Progenitor cell of endocrine pancreas (in vitro differentiated cells): ENCODE data around the gene PCID2. TPM values are rescaled to one million over a fixed set of nuclear protein-coding genes. Genes with fewer than 3 reads are reported as not detected.
"Not testable (repeated sequence)": the region's sequence is repeated elsewhere in the genome, so short reads cannot be mapped to it uniquely, and the experiment has no call there.

Experiments
- DNase-seq: peaks from one replicate; pipeline ENCODE4 v3.0.0; 2021; ENCODE audit warnings: low spot score; ENCODE audit not compliant: unreplicated experiment
- H3K27ac Mint-ChIP-seq: 2 replicates; pipeline ENCODE4 v1.8.0; 2021; ENCODE audit warnings: mild to moderate bottlenecking, moderate library complexity, mixed read lengths
- H3K27me3 Mint-ChIP-seq: 2 replicates; pipeline ENCODE4 v1.8.0; 2021; ENCODE audit warnings: mixed read lengths
- H3K36me3 Mint-ChIP-seq: 2 replicates; pipeline ENCODE4 v1.8.0; 2022; ENCODE audit warnings: mixed read lengths; ENCODE audit not compliant: insufficient read depth
- H3K4me1 Mint-ChIP-seq: 2 replicates; pipeline ENCODE4 v1.8.0; 2021; ENCODE audit warnings: low read depth, mixed read lengths
- H3K4me3 Mint-ChIP-seq: 2 replicates; pipeline ENCODE4 v1.8.0; 2021; ENCODE audit warnings: low read depth, mild to moderate bottlenecking, moderate library complexity, mixed read lengths
- H3K9me3 Mint-ChIP-seq: 2 replicates; pipeline ENCODE4 v1.8.0; 2021; ENCODE audit warnings: low read depth, mixed read lengths
- CTCF ChIP-seq: fragments of 200-600 bp; sonication (generic); IDR thresholded peaks from one replicate; pipeline ENCODE4 v1.5.0; 2021; ENCODE audit warnings: antibody characterized with exemption, mild to moderate bottlenecking; ENCODE audit not compliant: unreplicated experiment
- total RNA-seq: library from RNA; stranded (reverse); gene quantifications from 2 replicates; pipeline ENCODE4 v1.2.1, GENCODE V29; 2021

Gene PCID2
- total RNA-seq, 1 donor from 2014 or later, result 58.7 TPM

GRCh38 chr13:113164492-113164891 is 44.0 kb downstream of the PCID2 start:
- Mint-ChIP-seq H3K4me1 (peaks cover 6% of the 10 kb centered on the region), H3K9me3 (no peaks in the 10 kb centered on the region), H3K27me3 (peaks cover 27% of the 10 kb centered on the region), H3K27ac (no peak overlapping the region), H3K36me3 (peaks cover 17% of the 10 kb centered on the region), H3K4me3 (no peak overlapping the region)
- TF ChIP-seq CTCF, result no peak
- DNase-seq, result no peak

GRCh38 chr13:113162783-113163685 is 45.4 kb downstream of the PCID2 start:
- Mint-ChIP-seq H3K4me3 (no peak overlapping the region), H3K27me3 (peaks cover 27% of the 10 kb centered on the region), H3K36me3 (peaks cover 13% of the 10 kb centered on the region), H3K27ac (no peak overlapping the region), H3K9me3 (no peaks in the 10 kb centered on the region), H3K4me1 (peaks cover 10% of the 10 kb centered on the region)
- no peak for DNase-seq
- TF ChIP-seq CTCF, result no peak

- H3K4me1 Mint-ChIP-seq, result peaks cover 10% of the 10 kb centered on the region
- H3K36me3 Mint-ChIP-seq, H3K4me3 Mint-ChIP-seq, H3K27ac Mint-ChIP-seq, H3K9me3 Mint-ChIP-seq, DNase-seq: not testable (repeated sequence)
- H3K27me3 Mint-ChIP-seq, result peaks cover 33% of the 10 kb centered on the region
Observed at GRCh38 chr13:113161975-113162374, 46.5 kb downstream of the PCID2 start.

GRCh38 chr13:113161433-113161832 is 47.0 kb downstream of the PCID2 start:
- H3K4me3 Mint-ChIP-seq, result no peak overlapping the region
- no peak for DNase-seq
- no peak overlapping the region for H3K27ac Mint-ChIP-seq

GRCh38 chr13:113160983-113161382 is 47.5 kb downstream of the PCID2 start:
- TF ChIP-seq CTCF, result no peak
- Mint-ChIP-seq H3K36me3 (peaks cover 2% of the 10 kb centered on the region), H3K4me1 (peaks cover 10% of the 10 kb centered on the region), H3K27me3 (peaks cover 35% of the 10 kb centered on the region), H3K4me3 (no peak overlapping the region), H3K27ac (no peak overlapping the region), H3K9me3 (no peaks in the 10 kb centered on the region)
- no peak for DNase-seq

More at GRCh38 chr13:113161433-113161832, 47.0 kb downstream of the PCID2 start:
- H3K9me3 Mint-ChIP-seq, result no peaks in the 10 kb centered on the region
- peaks cover 10% of the 10 kb centered on the region for H3K4me1 Mint-ChIP-seq
- peaks cover 5% of the 10 kb centered on the region for H3K36me3 Mint-ChIP-seq
- no peak for TF ChIP-seq CTCF
- peaks cover 35% of the 10 kb centered on the region for H3K27me3 Mint-ChIP-seq

GRCh38 chr13:113159701-113160100 is 48.8 kb downstream of the PCID2 start:
- no peak for DNase-seq
- TF ChIP-seq CTCF, result no peak

More at GRCh38 chr13:113159701-113160100, 48.8 kb downstream of the PCID2 start:
- Mint-ChIP-seq H3K27ac (no peak overlapping the region), H3K4me1 (peaks cover 10% of the 10 kb centered on the region), H3K36me3 (no peaks in the 10 kb centered on the region), H3K9me3 (no peaks in the 10 kb centered on the region), H3K27me3 (peaks cover 35% of the 10 kb centered on the region), H3K4me3 (no peak overlapping the region)
